ENCODE data around the gene RP9. TPM values are rescaled to one million over a fixed set of nuclear protein-coding genes. Genes with fewer than 3 reads are reported as not detected.

The RP9 gene
- total RNA-seq, 1 experiment from 2014 or later: 16.2 TPM

- no peak overlapping the region for H3K18ac ChIP-seq (ENCODE audit: insufficient read length, low read depth, low read length)
- H2AFZ ChIP-seq (ENCODE audit: low read length): no peak overlapping the region
- H3K4me1 Mint-ChIP-seq: peaks cover 0 to 7% of the 10 kb centered on the region in 2 experiments; a peak in 3 of 4 replicates
- H2AK5ac ChIP-seq (ENCODE audit: insufficient read length, low read length): no peak overlapping the region
- peaks cover 55 to 59% of the 10 kb centered on the region in 2 experiments for H3K9me3 Mint-ChIP-seq
- H3K4me1 ChIP-seq (ENCODE audit: insufficient read depth, low read length): no peaks in the 10 kb centered on the region
- no peak overlapping the region for H4K5ac ChIP-seq (ENCODE audit: insufficient read length, low read depth, low read length)
- no peaks in the 10 kb centered on the region for H3K79me2 ChIP-seq (ENCODE audit: insufficient read depth, low read length)
- no peak overlapping the region for H3K14ac ChIP-seq (ENCODE audit: insufficient read depth, low read length)
- no peak overlapping the region for H3K56ac ChIP-seq (ENCODE audit: insufficient read length, low read depth, low read length)
- no peak overlapping the region for H3K4me2 ChIP-seq (ENCODE audit: insufficient read depth, insufficient read length, low read length)
- no peaks in the 10 kb centered on the region for H3K27me3 ChIP-seq (ENCODE audit: insufficient read depth, low read length)
- H3K79me1 ChIP-seq (ENCODE audit: insufficient read depth, low read depth, low read length, poor library complexity, severe bottlenecking): no peaks in the 10 kb centered on the region
- no peak overlapping the region for H3K4me3 Mint-ChIP-seq
- peaks cover 9% of the 10 kb centered on the region for H3K9me3 ChIP-seq (ENCODE audit: control insufficient read depth, low read depth, low read length)
- no peak overlapping the region for H4K8ac ChIP-seq (replicated peaks; ENCODE audit: insufficient read length, low read depth, low read length)
- no peak overlapping the region for H3K23ac ChIP-seq (ENCODE audit: insufficient read length, low read depth, low read length)
- H2BK20ac ChIP-seq (ENCODE audit: low read depth, low read length, poor library complexity, severe bottlenecking): no peak overlapping the region
- H2BK12ac ChIP-seq (ENCODE audit: insufficient read length, low read depth, low read length): no peak overlapping the region
- peaks cover 11 to 39% (median 21%) of the 10 kb centered on the region in 3 experiments for H3K36me3 Mint-ChIP-seq (ENCODE audit: insufficient read depth in 1 of 3, low read depth in 3 of 3)
- H3K9ac ChIP-seq (ENCODE audit: extremely low read depth, insufficient read length, low read length): no peak overlapping the region
- H3K27ac ChIP-seq (ENCODE audit: insufficient read length, low read depth, low read length): no peak overlapping the region
- no peak overlapping the region for H3T11ph ChIP-seq (ENCODE audit: low read length)
- no peaks in the 10 kb centered on the region for H4K20me1 ChIP-seq (ENCODE audit: control insufficient read depth, insufficient read depth, insufficient read length)
- no peak overlapping the region for H2BK15ac ChIP-seq (ENCODE audit: low read depth, low read length)
- no peak overlapping the region for H3K27ac Mint-ChIP-seq
- TF ChIP-seq CTCF (conservative IDR thresholded peaks at IDR 0.05): no peak
- H2BK120ac ChIP-seq (ENCODE audit: low read depth, low read length, poor library complexity, severe bottlenecking): no peak overlapping the region
- H2BK5ac ChIP-seq (ENCODE audit: insufficient read length, low read length): no peak overlapping the region
- WGBS (ENCODE audit: extremely low coverage, insufficient read length, low lambda C conversion rate): no CpG with 5 or more reads among the region's 1 CpG
- peaks cover 3% of the 10 kb centered on the region for H3K27me3 Mint-ChIP-seq (ENCODE audit: low read depth)
- DNase-seq: no peak
- H3K23me2 ChIP-seq (ENCODE audit: insufficient read length, low read depth, low read length, poor library complexity, severe bottlenecking): no peaks in the 10 kb centered on the region
- no peak overlapping the region for H4K91ac ChIP-seq (ENCODE audit: insufficient read length, low read depth, low read length)
- no peak overlapping the region for H3K4ac ChIP-seq (ENCODE audit: low read depth, low read length)
Observed at GRCh38 chr7:33067921-33068320, 41.3 kb downstream of the RP9 start.

Data from H9 (cell line).